ENCODE measurements around the gene LANCL2.

- no peak for TF ChIP-seq TAF1 (conservative IDR thresholded peaks at IDR 0.05)
- no peak for TF ChIP-seq CTCF (IDR thresholded peaks at IDR 0.05; ENCODE audit: low read depth, low read length, missing input control)
- TF ChIP-seq RXRA (IDR thresholded peaks at IDR 0.05): no peak
- no peak for TF ChIP-seq SP1 (IDR thresholded peaks at IDR 0.05)
- no peak for TF ChIP-seq JUND (IDR thresholded peaks at IDR 0.05)
- no peak for TF ChIP-seq FOXA1 (IDR thresholded peaks at IDR 0.05)
- TF ChIP-seq EGR1 (IDR thresholded peaks at IDR 0.05; ENCODE audit: low read depth in 2 of 2): no peak
Observed at GRCh38 chr7:55464422-55464821, 99.3 kb downstream of the LANCL2 start.
